Fibroblast of villous mesenchyme (primary cell): Measurements from ENCODE around the gene FBXL17. TPM values are rescaled to one million over a fixed set of nuclear protein-coding genes. Genes with fewer than 3 reads are reported as not detected.

Experiments used
- DNase-seq: peaks from one replicate; pipeline ENCODE4 v3.0.0-alpha.2; 2010; ENCODE audit warnings: low read depth
- H3K4me3 ChIP-seq: 2 replicates; pipeline ENCODE4 v1.5.1; 2011; ENCODE audit warnings: low read depth, mild to moderate bottlenecking, low read length
- total RNA-seq: library from RNA; depleted of rRNA; stranded (reverse); fragments of >200 nt; gene quantifications from 2 replicates; pipeline ENCODE4 v1.2.3, GENCODE V29; 2012
- TF ChIP-seq, protein P1 (sequence below): IDR thresholded peaks from 2 replicates; pipeline ENCODE4 v1.5.1; 2012; ENCODE audit warnings: low read depth, mild to moderate bottlenecking, low read length; ENCODE audit not compliant: insufficient read depth

The FBXL17 gene
- total RNA-seq, 1 donor = 20.3 TPM

GRCh38 chr5:108373426-108373825 is 8.5 kb downstream of the FBXL17 start:
- DNase-seq = no peak
- no peak overlapping the region for H3K4me3 ChIP-seq
- TF ChIP-seq, protein P1, sequence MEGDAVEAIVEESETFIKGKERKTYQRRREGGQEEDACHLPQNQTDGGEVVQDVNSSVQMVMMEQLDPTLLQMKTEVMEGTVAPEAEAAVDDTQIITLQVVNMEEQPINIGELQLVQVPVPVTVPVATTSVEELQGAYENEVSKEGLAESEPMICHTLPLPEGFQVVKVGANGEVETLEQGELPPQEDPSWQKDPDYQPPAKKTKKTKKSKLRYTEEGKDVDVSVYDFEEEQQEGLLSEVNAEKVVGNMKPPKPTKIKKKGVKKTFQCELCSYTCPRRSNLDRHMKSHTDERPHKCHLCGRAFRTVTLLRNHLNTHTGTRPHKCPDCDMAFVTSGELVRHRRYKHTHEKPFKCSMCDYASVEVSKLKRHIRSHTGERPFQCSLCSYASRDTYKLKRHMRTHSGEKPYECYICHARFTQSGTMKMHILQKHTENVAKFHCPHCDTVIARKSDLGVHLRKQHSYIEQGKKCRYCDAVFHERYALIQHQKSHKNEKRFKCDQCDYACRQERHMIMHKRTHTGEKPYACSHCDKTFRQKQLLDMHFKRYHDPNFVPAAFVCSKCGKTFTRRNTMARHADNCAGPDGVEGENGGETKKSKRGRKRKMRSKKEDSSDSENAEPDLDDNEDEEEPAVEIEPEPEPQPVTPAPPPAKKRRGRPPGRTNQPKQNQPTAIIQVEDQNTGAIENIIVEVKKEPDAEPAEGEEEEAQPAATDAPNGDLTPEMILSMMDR = no peak

- TF ChIP-seq, protein P1 = no peak
- H3K4me3 ChIP-seq = no peak overlapping the region
- no peak for DNase-seq
Measured at GRCh38 chr5:108372369-108372768, 9.5 kb downstream of the FBXL17 start.

GRCh38 chr5:108371263-108371662 is 10.6 kb downstream of the FBXL17 start:
- TF ChIP-seq, protein P1 = no peak
- no peak for DNase-seq
- no peak overlapping the region for H3K4me3 ChIP-seq

DNA sequence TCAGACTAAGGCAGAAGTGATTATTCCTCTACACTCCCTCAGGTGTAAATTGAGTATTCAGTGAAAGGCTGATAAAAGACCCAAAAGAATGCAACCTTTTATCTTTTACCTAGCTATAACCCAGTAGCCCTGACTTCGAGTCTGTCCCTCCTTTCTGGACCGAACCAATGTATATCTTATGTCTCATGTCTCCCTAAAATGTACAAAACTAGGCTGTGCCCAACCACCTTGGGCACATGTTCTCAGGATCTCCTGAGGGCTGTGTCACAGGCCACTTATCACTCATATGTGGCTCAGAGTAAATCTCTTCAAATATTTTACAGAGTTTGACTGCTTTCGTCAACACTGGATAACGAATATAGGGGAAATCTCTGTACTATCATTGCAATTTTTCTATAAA is 12.7 kb downstream of the FBXL17 start:
- DNase-seq = no peak
- no peak overlapping the region for H3K4me3 ChIP-seq
- TF ChIP-seq, protein P1 = no peak

- TF ChIP-seq, protein P1 = no peak
- DNase-seq = no peak
- no peak overlapping the region for H3K4me3 ChIP-seq
Measured at GRCh38 chr5:108367679-108368334, 14.1 kb downstream of the FBXL17 start.

DNA sequence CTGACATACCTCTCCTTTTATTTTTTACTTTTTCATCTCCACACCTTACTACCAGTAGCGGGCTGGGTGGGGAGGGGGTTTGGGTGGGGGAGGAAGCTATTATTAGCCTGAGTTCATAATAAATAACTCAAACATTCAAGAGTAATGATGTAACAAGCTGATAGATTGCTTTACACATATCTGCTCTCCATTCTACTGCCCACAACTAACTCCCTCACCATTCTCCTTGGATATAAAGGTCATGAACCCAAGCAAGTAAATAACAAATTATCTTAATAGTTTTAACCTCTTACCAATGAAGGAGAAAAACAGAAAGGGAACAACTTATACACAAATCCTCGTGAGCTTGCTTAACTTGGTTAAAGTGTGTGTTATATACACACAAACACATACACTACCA is 15.4 kb downstream of the FBXL17 start:
- peak; percentile 8 for DNase-seq
- TF ChIP-seq, protein P1 = no peak
- no peak overlapping the region for H3K4me3 ChIP-seq

DNA sequence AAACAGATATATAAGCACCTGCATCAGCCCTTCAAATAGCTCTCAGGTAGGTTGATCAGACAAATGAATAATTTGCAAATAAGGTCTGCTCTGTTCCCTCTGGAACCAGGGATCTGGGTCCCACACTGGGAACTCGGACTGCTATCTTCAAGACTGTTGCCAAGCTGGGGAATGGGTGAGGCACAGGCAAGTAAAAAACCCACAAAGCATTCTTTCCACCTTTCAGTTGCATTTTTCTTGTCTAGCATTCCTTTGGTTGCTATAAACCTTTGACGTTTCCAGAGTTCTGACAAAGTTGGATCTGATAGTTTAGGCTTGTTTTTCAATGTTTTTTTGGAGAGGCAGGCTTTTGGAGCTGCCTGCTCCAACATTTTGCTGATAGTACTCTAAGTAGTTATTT is 20.1 kb downstream of the FBXL17 start:
- TF ChIP-seq, protein P1 = no peak
- no peak overlapping the region for H3K4me3 ChIP-seq
- no peak for DNase-seq
